Liver (tissue), 3 donors: ENCODE results near the gene RERE.

Experiments
- EGR1 ChIP-seq, 2 donors: IDR thresholded peaks; 2 replicates each; pipeline ENCODE4 v1.6.1; 2016 to 2018; ENCODE audit warnings: antibody characterized with exemption in 2 of 2, low read depth in 2 of 2
- JUND ChIP-seq, 2 donors: IDR thresholded peaks; 2 replicates each; pipeline ENCODE4 v1.6.1; 2016; ENCODE audit warnings: antibody characterized with exemption in 2 of 2
- RXRA ChIP-seq, 2 donors: IDR thresholded peaks; 2 replicates each; pipeline ENCODE4 v1.6.1; 2017 to 2018; ENCODE audit warnings: antibody characterized with exemption in 2 of 2, mild to moderate bottlenecking in 1 of 2
- SP1 ChIP-seq: IDR thresholded peaks from 2 replicates; pipeline ENCODE4 v1.6.1; 2018; ENCODE audit warnings: antibody characterized with exemption, mild to moderate bottlenecking
- TAF1 ChIP-seq: conservative IDR thresholded peaks from 2 replicates; pipeline ENCODE4 v1.6.1; 2016; ENCODE audit warnings: antibody characterized with exemption, mild to moderate bottlenecking
- TF ChIP-seq, protein P1 (sequence below): fragments of 150-350 bp; IDR thresholded peaks from 2 replicates; pipeline ENCODE4 v1.5.1; 2017; ENCODE audit warnings: improper control_type of control experiment, low read depth, low read length; ENCODE audit not compliant: missing input control
- TF ChIP-seq, protein P2 (sequence below): IDR thresholded peaks from 2 replicates; pipeline ENCODE4 v1.6.1; 2016; ENCODE audit warnings: antibody characterized with exemption
- TF ChIP-seq, protein P3 (sequence below): IDR thresholded peaks from 2 replicates; pipeline ENCODE4 v1.6.1; 2016; ENCODE audit warnings: antibody characterized with exemption, mild to moderate bottlenecking
- donor health status: healthy.
- donor health status: healthy.

DNA sequence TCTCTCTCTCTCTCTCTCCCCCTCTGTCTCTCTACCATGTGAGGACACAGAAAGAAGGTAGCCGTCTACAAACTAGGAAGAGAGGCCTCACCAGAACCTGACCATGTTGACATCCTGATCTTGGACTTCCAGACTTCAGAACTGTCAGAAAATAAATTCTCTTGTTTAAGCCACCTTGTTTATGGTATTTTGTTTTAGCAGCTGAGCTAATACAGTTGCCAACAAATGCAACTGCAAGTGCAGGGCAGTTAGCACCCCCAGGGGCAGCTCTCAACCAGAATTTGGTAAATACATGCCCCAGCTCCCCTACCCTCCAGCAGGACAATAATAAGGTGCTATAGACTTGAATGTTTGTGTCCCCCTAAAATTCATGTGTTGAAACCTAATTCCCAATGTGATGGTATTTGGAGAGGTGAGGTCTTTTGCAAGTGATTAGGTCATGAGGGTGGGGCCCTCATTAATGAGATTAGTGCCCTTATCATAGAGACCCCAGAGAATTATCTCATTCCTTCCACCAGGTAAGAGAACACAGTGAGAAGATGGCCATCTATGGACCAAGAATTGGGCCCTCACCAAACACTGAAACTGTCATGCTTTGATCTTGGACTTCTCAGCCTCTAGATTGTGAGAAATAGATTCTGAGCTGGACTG, 506.2 kb downstream of the RERE start:
- TF ChIP-seq, protein P1, sequence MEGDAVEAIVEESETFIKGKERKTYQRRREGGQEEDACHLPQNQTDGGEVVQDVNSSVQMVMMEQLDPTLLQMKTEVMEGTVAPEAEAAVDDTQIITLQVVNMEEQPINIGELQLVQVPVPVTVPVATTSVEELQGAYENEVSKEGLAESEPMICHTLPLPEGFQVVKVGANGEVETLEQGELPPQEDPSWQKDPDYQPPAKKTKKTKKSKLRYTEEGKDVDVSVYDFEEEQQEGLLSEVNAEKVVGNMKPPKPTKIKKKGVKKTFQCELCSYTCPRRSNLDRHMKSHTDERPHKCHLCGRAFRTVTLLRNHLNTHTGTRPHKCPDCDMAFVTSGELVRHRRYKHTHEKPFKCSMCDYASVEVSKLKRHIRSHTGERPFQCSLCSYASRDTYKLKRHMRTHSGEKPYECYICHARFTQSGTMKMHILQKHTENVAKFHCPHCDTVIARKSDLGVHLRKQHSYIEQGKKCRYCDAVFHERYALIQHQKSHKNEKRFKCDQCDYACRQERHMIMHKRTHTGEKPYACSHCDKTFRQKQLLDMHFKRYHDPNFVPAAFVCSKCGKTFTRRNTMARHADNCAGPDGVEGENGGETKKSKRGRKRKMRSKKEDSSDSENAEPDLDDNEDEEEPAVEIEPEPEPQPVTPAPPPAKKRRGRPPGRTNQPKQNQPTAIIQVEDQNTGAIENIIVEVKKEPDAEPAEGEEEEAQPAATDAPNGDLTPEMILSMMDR: no peak
- TF ChIP-seq TAF1 (no peak), RXRA (IDR thresholded peaks at IDR 0.05) (no peak), JUND (IDR thresholded peaks at IDR 0.05) (no peak), SP1 (no peak), EGR1 (IDR thresholded peaks at IDR 0.05; ENCODE audit: low read depth in 2 of 2) (no peak)
- TF ChIP-seq, protein P2, sequence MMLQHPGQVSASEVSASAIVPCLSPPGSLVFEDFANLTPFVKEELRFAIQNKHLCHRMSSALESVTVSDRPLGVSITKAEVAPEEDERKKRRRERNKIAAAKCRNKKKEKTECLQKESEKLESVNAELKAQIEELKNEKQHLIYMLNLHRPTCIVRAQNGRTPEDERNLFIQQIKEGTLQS: no peak
- TF ChIP-seq, protein P3, sequence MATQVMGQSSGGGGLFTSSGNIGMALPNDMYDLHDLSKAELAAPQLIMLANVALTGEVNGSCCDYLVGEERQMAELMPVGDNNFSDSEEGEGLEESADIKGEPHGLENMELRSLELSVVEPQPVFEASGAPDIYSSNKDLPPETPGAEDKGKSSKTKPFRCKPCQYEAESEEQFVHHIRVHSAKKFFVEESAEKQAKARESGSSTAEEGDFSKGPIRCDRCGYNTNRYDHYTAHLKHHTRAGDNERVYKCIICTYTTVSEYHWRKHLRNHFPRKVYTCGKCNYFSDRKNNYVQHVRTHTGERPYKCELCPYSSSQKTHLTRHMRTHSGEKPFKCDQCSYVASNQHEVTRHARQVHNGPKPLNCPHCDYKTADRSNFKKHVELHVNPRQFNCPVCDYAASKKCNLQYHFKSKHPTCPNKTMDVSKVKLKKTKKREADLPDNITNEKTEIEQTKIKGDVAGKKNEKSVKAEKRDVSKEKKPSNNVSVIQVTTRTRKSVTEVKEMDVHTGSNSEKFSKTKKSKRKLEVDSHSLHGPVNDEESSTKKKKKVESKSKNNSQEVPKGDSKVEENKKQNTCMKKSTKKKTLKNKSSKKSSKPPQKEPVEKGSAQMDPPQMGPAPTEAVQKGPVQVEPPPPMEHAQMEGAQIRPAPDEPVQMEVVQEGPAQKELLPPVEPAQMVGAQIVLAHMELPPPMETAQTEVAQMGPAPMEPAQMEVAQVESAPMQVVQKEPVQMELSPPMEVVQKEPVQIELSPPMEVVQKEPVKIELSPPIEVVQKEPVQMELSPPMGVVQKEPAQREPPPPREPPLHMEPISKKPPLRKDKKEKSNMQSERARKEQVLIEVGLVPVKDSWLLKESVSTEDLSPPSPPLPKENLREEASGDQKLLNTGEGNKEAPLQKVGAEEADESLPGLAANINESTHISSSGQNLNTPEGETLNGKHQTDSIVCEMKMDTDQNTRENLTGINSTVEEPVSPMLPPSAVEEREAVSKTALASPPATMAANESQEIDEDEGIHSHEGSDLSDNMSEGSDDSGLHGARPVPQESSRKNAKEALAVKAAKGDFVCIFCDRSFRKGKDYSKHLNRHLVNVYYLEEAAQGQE: no peak
